Body of pancreas (tissue), 4 donors: ENCODE results near the gene DDX20. TPM values are rescaled to one million over a fixed set of nuclear protein-coding genes. Genes with fewer than 3 reads are reported as not detected.

ENCODE experiments used
- ATAC-seq: fragments of 150-250 bp; one replicate; pipeline ENCODE4 v1.9.1; 2016
- DNase-seq, 4 donors: peaks; one replicate each; pipeline ENCODE4 v3.0.0-alpha.2; 2019
- H3K27ac ChIP-seq, 4 donors: fragments of 200-600 bp; sonication (generic); 1 replicate in 3 of 4; 2 replicates in 1 of 4; pipeline versions ENCODE4 v1.5.1 to v1.6.1; 2016 to 2019; ENCODE audit warnings: mild to moderate bottlenecking in 1 of 4, mixed read lengths in 1 of 4, moderate library complexity in 1 of 4
- H3K27me3 ChIP-seq, 2 donors: fragments of 200-600 bp; sonication (generic); one replicate each; pipeline ENCODE4 v1.6.0; 2016; ENCODE audit warnings: mild to moderate bottlenecking in 1 of 2
- H3K36me3 ChIP-seq, 2 donors: fragments of 200-600 bp; sonication (generic); replicated peaks in 1 of 2; 2 replicates each; pipeline ENCODE4 v1.5.1; 2016; ENCODE audit warnings: low read depth in 2 of 2; ENCODE audit not compliant: insufficient read depth in 1 of 2
- H3K4me1 ChIP-seq: fragments of 200-600 bp; sonication (generic); one replicate; pipeline ENCODE4 v1.6.0; 2016
- H3K4me3 ChIP-seq, 2 donors: fragments of 200-600 bp; sonication (generic); 1 replicate in 1 of 2; 2 replicates in 1 of 2; pipeline ENCODE4 v1.5.1; 2016 to 2019
- H3K9me3 ChIP-seq, 3 donors: fragments of 200-600 bp; sonication (generic); 1 replicate in 2 of 3; 2 replicates in 1 of 3; pipeline ENCODE4 v1.5.1; 2016
- POLR2A ChIP-seq, 3 donors: fragments of 450-650 bp; IDR thresholded peaks; one replicate each; pipeline ENCODE4 v1.6.1; 2016; ENCODE audit warnings: antibody characterized with exemption in 3 of 3, mild to moderate bottlenecking in 2 of 3
- WGBS, 2 donors: methylation state at CpG; one replicate each; pipeline ENCODE4 v1.1.5; 2017; 5-methylcytosine and 5-hydroxymethylcytosine counted together
- intact Hi-C: fragments of 100-400 bp; cut with DNase I; formaldehyde crosslinking; loops from one replicate; pipeline ENCODE4 v1.15.1; 2023
- total RNA-seq, 2 donors: library from RNA; depleted of rRNA; stranded (reverse); fragments of >200 nt; gene quantifications; one replicate each; pipeline ENCODE4 v1.1.0, GENCODE V29; 2016
- TF ChIP-seq, protein P1 (sequence below), 7 experiments: fragments of 450-650 bp in 4 of 7; fragments of 200-600 bp in 3 of 7; sonication (generic) in 3 of 7; IDR thresholded peaks; one replicate each; pipeline ENCODE4 v1.5.1; 2016 to 2019; ENCODE audit warnings: antibody characterized with exemption in 7 of 7

Gene DDX20
- total RNA-seq, 2 donors from 2014 or later = 5.7 to 34.3 TPM

DNA sequence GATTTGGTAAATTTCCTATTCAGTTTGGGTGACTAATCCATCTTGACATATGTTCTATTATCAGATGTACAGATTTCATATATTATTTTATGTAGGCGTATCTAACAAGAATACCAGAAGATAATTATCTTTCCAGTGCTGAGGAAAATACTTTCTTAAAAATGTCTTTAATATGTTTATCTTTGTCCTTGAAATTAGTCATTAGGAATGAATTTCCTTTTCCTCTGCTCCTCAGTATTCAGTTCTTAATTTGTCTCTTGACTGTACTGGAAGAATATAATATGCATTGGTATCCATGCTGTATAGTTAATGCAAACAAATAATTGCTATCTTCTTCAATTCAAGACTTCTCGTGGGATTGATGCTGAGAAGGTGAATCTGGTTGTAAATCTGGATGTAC is 6.6 kb downstream of the DDX20 start:
- Histone ChIP-seq H3K27me3 (no peaks in the 10 kb centered on the region), H3K36me3 (peaks cover 5 to 26% of the 10 kb centered on the region in 2 donors), H3K4me3 (no peak overlapping the region), H3K4me1 (no peaks in the 10 kb centered on the region), H3K9me3 (no peaks in the 10 kb centered on the region), H3K27ac (no peak overlapping the region)
- intact Hi-C loops = no loop called here
- DNase-seq = no peak
- TF ChIP-seq, protein P1, sequence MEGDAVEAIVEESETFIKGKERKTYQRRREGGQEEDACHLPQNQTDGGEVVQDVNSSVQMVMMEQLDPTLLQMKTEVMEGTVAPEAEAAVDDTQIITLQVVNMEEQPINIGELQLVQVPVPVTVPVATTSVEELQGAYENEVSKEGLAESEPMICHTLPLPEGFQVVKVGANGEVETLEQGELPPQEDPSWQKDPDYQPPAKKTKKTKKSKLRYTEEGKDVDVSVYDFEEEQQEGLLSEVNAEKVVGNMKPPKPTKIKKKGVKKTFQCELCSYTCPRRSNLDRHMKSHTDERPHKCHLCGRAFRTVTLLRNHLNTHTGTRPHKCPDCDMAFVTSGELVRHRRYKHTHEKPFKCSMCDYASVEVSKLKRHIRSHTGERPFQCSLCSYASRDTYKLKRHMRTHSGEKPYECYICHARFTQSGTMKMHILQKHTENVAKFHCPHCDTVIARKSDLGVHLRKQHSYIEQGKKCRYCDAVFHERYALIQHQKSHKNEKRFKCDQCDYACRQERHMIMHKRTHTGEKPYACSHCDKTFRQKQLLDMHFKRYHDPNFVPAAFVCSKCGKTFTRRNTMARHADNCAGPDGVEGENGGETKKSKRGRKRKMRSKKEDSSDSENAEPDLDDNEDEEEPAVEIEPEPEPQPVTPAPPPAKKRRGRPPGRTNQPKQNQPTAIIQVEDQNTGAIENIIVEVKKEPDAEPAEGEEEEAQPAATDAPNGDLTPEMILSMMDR (IDR thresholded peaks at IDR 0.05) = no peak
- no peak for TF ChIP-seq POLR2A (IDR thresholded peaks at IDR 0.05)
- WGBS, 2 donors = 89 to 95% methylated on average over 2 of the region's 2 CpGs
- no peak for ATAC-seq

DNA sequence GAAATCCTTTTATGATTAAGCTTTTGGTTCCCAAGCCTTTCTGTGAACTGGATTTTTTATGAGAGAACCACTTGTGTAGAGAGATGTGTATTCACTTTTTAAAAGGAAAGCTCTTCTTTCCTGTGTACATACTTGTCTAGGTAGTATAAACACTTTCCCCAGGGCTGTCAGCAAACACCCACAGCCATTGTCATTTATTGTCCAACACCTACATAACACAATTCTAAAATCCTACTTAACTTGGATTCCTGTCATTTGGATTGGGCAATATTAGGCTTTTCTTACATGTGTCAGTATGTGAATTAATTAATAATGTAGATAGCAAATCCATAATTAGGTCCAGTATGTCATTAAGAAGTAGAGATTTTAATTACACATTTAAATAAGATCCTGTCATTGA is 12.3 kb downstream of the DDX20 start:
- no peak for DNase-seq
- TF ChIP-seq POLR2A (IDR thresholded peaks at IDR 0.05) = no peak
- TF ChIP-seq, protein P1 (IDR thresholded peaks at IDR 0.05) = no peak
- intact Hi-C loops = no loop called here

DNA sequence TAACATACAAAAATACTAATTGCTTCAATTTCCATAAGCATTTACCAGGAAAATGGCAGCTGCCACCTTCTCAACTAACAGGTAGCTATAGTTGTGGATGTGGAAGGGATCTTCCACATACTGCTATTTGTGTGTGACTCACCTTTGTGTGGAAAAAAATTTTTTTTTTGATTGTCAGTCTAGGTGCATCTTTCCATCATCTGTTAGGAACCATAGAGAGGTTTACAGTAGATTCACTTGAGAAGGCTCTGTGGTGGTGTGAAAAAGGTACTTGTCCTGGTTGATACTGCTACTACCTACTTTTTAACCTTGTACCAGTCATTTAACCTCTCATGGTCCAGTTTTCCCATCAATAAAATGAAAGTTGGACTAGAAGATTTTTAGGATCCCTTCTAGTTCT is 12.9 kb downstream of the DDX20 start:
- Histone ChIP-seq H3K27me3 (no peaks in the 10 kb centered on the region), H3K4me1 (peaks cover 8% of the 10 kb centered on the region), H3K36me3 (peaks cover 0 to 11% of the 10 kb centered on the region in 2 donors), H3K4me3 (no peak overlapping the region), H3K9me3 (no peaks in the 10 kb centered on the region), H3K27ac (no peak overlapping the region)
- DNase-seq (no peak), ATAC-seq (no peak)
- TF ChIP-seq POLR2A (IDR thresholded peaks at IDR 0.05) = no peak
- TF ChIP-seq, protein P1 (IDR thresholded peaks at IDR 0.05) = no peak
- intact Hi-C loops = no loop called here

More for the DNA sequence above, 12.3 kb downstream of the DDX20 start:
- H3K36me3 ChIP-seq = peaks cover 0 to 13% of the 10 kb centered on the region in 2 donors
- no peak for ATAC-seq
- no peaks in the 10 kb centered on the region for H3K9me3 ChIP-seq
- H3K4me1 ChIP-seq = peaks cover 8% of the 10 kb centered on the region
- H3K27ac ChIP-seq = no peak overlapping the region
- no peak overlapping the region for H3K4me3 ChIP-seq
- no peaks in the 10 kb centered on the region for H3K27me3 ChIP-seq

DNA sequence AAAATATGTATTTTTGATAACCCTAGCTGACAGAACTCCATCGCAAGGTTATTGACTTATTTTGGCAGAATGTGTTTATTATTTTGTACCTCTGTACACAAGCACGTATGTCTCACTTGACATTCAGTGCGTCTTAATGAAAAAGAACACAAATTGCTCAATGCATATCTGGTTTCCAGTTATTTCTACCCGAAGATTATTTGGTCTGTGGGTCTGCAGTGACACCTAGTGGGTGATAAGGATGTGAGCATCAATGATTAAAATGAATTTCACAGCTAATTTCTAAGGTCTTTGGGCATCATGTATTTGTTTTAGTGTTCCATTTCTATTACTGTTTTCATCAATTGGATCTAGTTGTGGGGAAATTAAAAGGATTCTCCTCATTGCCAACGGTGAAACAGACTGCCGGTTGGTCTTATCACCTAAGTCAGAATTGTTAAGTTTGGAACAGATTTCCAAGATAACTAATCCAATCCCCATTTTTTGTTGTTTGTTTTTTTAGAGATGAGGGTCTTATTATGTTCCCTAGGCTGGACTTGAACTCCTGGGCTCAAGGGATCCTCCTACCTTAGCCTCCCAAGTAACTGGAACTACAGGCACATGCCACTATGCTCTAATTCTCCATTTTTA is 13.9 kb downstream of the DDX20 start:
- 8 to 18% methylated on average over 6 of the region's 6 CpGs for WGBS, 2 donors
- peak; percentile 73 for ATAC-seq
- H3K4me1 ChIP-seq = peaks cover 8% of the 10 kb centered on the region
- no peaks in the 10 kb centered on the region for H3K9me3 ChIP-seq
- H3K27ac ChIP-seq = no peak overlapping the region
- TF ChIP-seq, protein P1 (IDR thresholded peaks at IDR 0.05) = peak; percentile 49 to 92 (median 87)
- TF ChIP-seq POLR2A (IDR thresholded peaks at IDR 0.05) = no peak
- no peak overlapping the region for H3K4me3 ChIP-seq
- H3K27me3 ChIP-seq = no peaks in the 10 kb centered on the region
- H3K36me3 ChIP-seq = peaks cover 0 to 6% of the 10 kb centered on the region in 2 donors
- DNase-seq = peak; percentile 39 to 58 (median 48)
- intact Hi-C loops = loop anchor here (10.0 kb wide), 1 partner anchor 265 kb away; the partner anchor contains the start of genes ADORA3 and TMIGD3

DNA sequence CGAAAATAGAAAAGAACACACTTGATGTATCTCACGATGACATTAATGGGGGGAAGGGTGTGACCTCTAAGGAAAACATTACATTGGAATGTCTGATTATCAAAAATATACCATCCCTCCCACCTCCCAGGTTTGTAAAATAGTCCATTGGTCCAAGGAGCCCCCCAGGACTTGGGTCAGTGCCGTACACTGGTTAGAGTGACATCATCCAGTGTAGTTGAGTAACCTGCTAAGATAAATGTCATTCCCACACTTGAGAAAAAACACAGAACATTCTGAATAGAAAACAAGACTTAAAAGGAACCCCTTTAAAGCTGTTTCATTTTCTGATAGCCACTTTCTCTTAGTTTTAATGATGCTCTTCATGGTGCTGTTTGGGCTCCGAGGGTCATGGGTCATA is 15.2 kb downstream of the DDX20 start:
- intact Hi-C loops = loop anchor here (10.0 kb wide), 1 partner anchor 266 kb away; the partner anchor contains the start of genes ADORA3 and TMIGD3
- Histone ChIP-seq H3K27me3 (no peaks in the 10 kb centered on the region), H3K36me3 (peaks cover 0 to 5% of the 10 kb centered on the region in 2 donors), H3K9me3 (no peaks in the 10 kb centered on the region), H3K4me1 (peaks cover 8% of the 10 kb centered on the region), H3K4me3 (no peak overlapping the region), H3K27ac (no peak overlapping the region)
- WGBS, 2 donors = 78 to 79% methylated on average over 4 of the region's 4 CpGs
- TF ChIP-seq, protein P1 (IDR thresholded peaks at IDR 0.05) = no peak
- TF ChIP-seq POLR2A (IDR thresholded peaks at IDR 0.05) = no peak
- ATAC-seq (no peak), DNase-seq (no peak)
